H1 (cell line): ENCODE results near the gene PIGL. TPM values are rescaled to one million over a fixed set of nuclear protein-coding genes. Genes with fewer than 3 reads are reported as not detected.

Experiments used
- CTCF ChIA-PET: fragments of 300-600 bp; sonication (Branson Sonifier 250); formaldehyde crosslinking; loops from one replicate; lab custom pipeline; 2021; ENCODE audit not compliant: partially characterized antibody; lab: Charles Lee
- POLR2A ChIA-PET: fragments of 300-600 bp; sonication (Branson Sonifier 250); formaldehyde crosslinking; loops from one replicate; lab custom pipeline; 2021; ENCODE audit warnings: inconsistent platforms; ENCODE audit not compliant: partially characterized antibody; lab: Charles Lee
- DNase-seq, 2 experiments: peaks; one replicate each; pipeline versions ENCODE4 v3.0.0 to v3.0.0-alpha.2; 2010 to 2022; ENCODE audit warnings: low spot score in 2 of 2, low read depth in 1 of 2, mixed read lengths in 1 of 2
- FAIRE-seq: peaks from 2 replicates; lab custom pipeline; 2011; peaks lifted over from hg19 to GRCh38; lab: Jason Lieb, UNC
- H2AFZ ChIP-seq: 2 replicates; pipeline ENCODE4 v1.8.1; 2012; ENCODE audit warnings: low read length, inconsistent platforms
- H2AK5ac ChIP-seq: 2 replicates; pipeline ENCODE4 v1.6.1; 2013; ENCODE audit warnings: low read depth, low read length
- H2BK120ac ChIP-seq: replicated peaks from 2 replicates; pipeline ENCODE3; 2013; ENCODE audit warnings: low read depth, low read length, inconsistent platforms
- H2BK12ac ChIP-seq: 2 replicates; pipeline ENCODE4 v1.6.1; 2013; ENCODE audit warnings: low read depth, low read length
- H2BK15ac ChIP-seq: 2 replicates; pipeline ENCODE4 v1.6.1; 2013; ENCODE audit warnings: low read length
- H2BK20ac ChIP-seq: 2 replicates; pipeline ENCODE4 v1.6.1; 2013; ENCODE audit warnings: low read length
- H2BK5ac ChIP-seq: 2 replicates; pipeline ENCODE4 v1.6.1; 2013; ENCODE audit warnings: low read depth, low read length
- H3K14ac ChIP-seq: 2 replicates; pipeline ENCODE4 v1.6.1; 2013; ENCODE audit warnings: inconsistent platforms; ENCODE audit not compliant: insufficient read length
- H3K18ac ChIP-seq: 2 replicates; pipeline ENCODE4 v1.6.1; 2013; ENCODE audit warnings: low read length; ENCODE audit errors: extremely low read depth
- H3K23ac ChIP-seq: 2 replicates; pipeline ENCODE4 v1.6.1; 2013; ENCODE audit warnings: inconsistent platforms; ENCODE audit not compliant: insufficient read length
- H3K23me2 ChIP-seq: 2 replicates; pipeline ENCODE4 v1.6.1; 2013; ENCODE audit warnings: low read depth, low read length
- H3K27ac ChIP-seq: 2 replicates; pipeline ENCODE4 v1.6.1; 2011; ENCODE audit warnings: low read depth, low read length, inconsistent platforms
- H3K27me3 ChIP-seq, 4 experiments: replicated peaks in 1 of 4; 1 replicate in 1 of 4; 2 replicates in 3 of 4; pipeline versions ENCODE4 v1.6.1 to v1.8.1; 2011 to 2013; ENCODE audit warnings: low read length in 3 of 4, mild to moderate bottlenecking in 3 of 4, inconsistent platforms in 2 of 4, mixed read lengths in 2 of 4, moderate library complexity in 1 of 4; ENCODE audit not compliant: control insufficient read depth in 3 of 4, insufficient read depth in 3 of 4; ENCODE audit errors: extremely low read depth in 1 of 4
- H3K36me3 ChIP-seq, 4 experiments: 2 replicates each; pipeline versions ENCODE4 v1.6.1 to v1.8.1; 2011 to 2013; ENCODE audit warnings: mild to moderate bottlenecking in 4 of 4, low read length in 3 of 4, moderate library complexity in 2 of 4, control low read depth in 1 of 4, inconsistent platforms in 1 of 4; ENCODE audit not compliant: insufficient read depth in 4 of 4, control insufficient read depth in 2 of 4
- H3K4ac ChIP-seq: replicated peaks from 2 replicates; pipeline ENCODE3; 2013; ENCODE audit warnings: low read length, low read depth, mixed read lengths, inconsistent platforms; ENCODE audit not compliant: insufficient read length
- H3K4me1 ChIP-seq, 4 experiments: replicated peaks in 1 of 4; 1 replicate in 1 of 4; 2 replicates in 3 of 4; pipeline versions ENCODE4 v1.6.1 to v1.8.1; 2011 to 2013; ENCODE audit warnings: low read length in 3 of 4, inconsistent platforms in 2 of 4, mixed read lengths in 1 of 4; ENCODE audit not compliant: insufficient read depth in 4 of 4, control insufficient read depth in 3 of 4
- H3K4me2 ChIP-seq, 2 experiments: 2 replicates each; pipeline versions ENCODE4 v1.6.1 to v1.8.1; 2011 to 2013; ENCODE audit warnings: low read depth in 2 of 2, low read length in 2 of 2, control low read depth in 1 of 2, inconsistent platforms in 1 of 2, mild to moderate bottlenecking in 1 of 2; ENCODE audit not compliant: insufficient read depth in 1 of 2
- H3K4me3 ChIP-seq, 4 experiments: fragments of 200-600, 300-600 bp in 1 of 4; sonication (generic), shearing (Covaris generic), sonication (Bioruptor Twin) in 1 of 4; 2 replicates each; pipeline versions ENCODE4 v1.5.1 to v1.8.1; 2011 to 2016; ENCODE audit warnings: low read length in 4 of 4, low read depth in 3 of 4, control low read depth in 2 of 4, inconsistent platforms in 2 of 4, mild to moderate bottlenecking in 2 of 4, mixed read lengths in 1 of 4, moderate library complexity in 1 of 4; ENCODE audit not compliant: insufficient read depth in 2 of 4; ENCODE audit errors: extremely low read depth in 1 of 4
- H3K56ac ChIP-seq: replicated peaks from 2 replicates; pipeline ENCODE3; 2013; ENCODE audit warnings: low read depth, mild to moderate bottlenecking, mixed read lengths, low read length, inconsistent platforms; ENCODE audit not compliant: insufficient read length
- H3K79me1 ChIP-seq: 2 replicates; pipeline ENCODE4 v1.6.1; 2013; ENCODE audit warnings: low read depth, low read length, control low read depth
- H3K79me2 ChIP-seq, 2 experiments: 2 replicates each; pipeline versions ENCODE4 v1.6.1 to v1.8.1; 2012 to 2013; ENCODE audit warnings: low read length in 2 of 2, mild to moderate bottlenecking in 2 of 2, inconsistent platforms in 1 of 2; ENCODE audit not compliant: insufficient read depth in 2 of 2, control insufficient read depth in 1 of 2
- H3K9ac ChIP-seq, 4 experiments: replicated peaks in 1 of 4; 1 replicate in 1 of 4; 2 replicates in 3 of 4; pipeline versions ENCODE4 v1.6.1 to v1.8.1; 2011 to 2013; ENCODE audit warnings: low read depth in 3 of 4, low read length in 3 of 4, control low read depth in 2 of 4, mild to moderate bottlenecking in 2 of 4, moderate library complexity in 2 of 4, inconsistent platforms in 1 of 4; ENCODE audit errors: extremely low read depth in 1 of 4
- H3K9me3 ChIP-seq, 2 experiments: 2 replicates each; pipeline versions ENCODE4 v1.6.1 to v1.8.1; 2012 to 2013; ENCODE audit warnings: mild to moderate bottlenecking in 2 of 2, moderate library complexity in 2 of 2, control low read depth in 1 of 2, inconsistent platforms in 1 of 2, low read depth in 1 of 2, low read length in 1 of 2, mixed read lengths in 1 of 2; ENCODE audit not compliant: insufficient read depth in 2 of 2
- H4K20me1 ChIP-seq, 2 experiments: replicated peaks in 1 of 2; 2 replicates each; pipeline versions ENCODE3 to v1.8.1; 2011 to 2013; ENCODE audit warnings: inconsistent platforms in 2 of 2, low read length in 2 of 2, mild to moderate bottlenecking in 1 of 2; ENCODE audit not compliant: insufficient read depth in 2 of 2, control insufficient read depth in 1 of 2
- H4K5ac ChIP-seq: 2 replicates; pipeline ENCODE4 v1.6.1; 2013; ENCODE audit warnings: low read length, low read depth, mixed read lengths, inconsistent platforms; ENCODE audit not compliant: insufficient read length
- H4K8ac ChIP-seq: 2 replicates; pipeline ENCODE4 v1.8.0; 2013; ENCODE audit warnings: mild to moderate bottlenecking, moderate library complexity, low read length, inconsistent platforms; ENCODE audit not compliant: insufficient read depth; ENCODE audit errors: extremely low read depth
- H4K91ac ChIP-seq: replicated peaks from 2 replicates; pipeline ENCODE3; 2013; ENCODE audit warnings: low read length, mixed read lengths, inconsistent platforms; ENCODE audit not compliant: insufficient read length
- JUND ChIP-seq: IDR thresholded peaks from 2 replicates; pipeline ENCODE4 v1.6.1; 2011; ENCODE audit warnings: mild to moderate bottlenecking, improper control_type of control experiment, low read length
- SP4 ChIP-seq: IDR thresholded peaks from 2 replicates; pipeline ENCODE4 v1.6.1; 2012; ENCODE audit warnings: low read length, inconsistent platforms
- WGBS, 2 experiments: shearing (Covaris generic) in 1 of 2; methylation state at CpG; one replicate each; pipeline versions ENCODE4 v1.1.6 to v1.1.7; 2013 to 2015; ENCODE audit warnings: low lambda C conversion rate in 2 of 2, mixed read lengths in 2 of 2, inconsistent platforms in 1 of 2, low coverage in 1 of 2, missing lambda C conversion rate in 1 of 2; ENCODE audit not compliant: insufficient replicate concordance in 2 of 2, insufficient coverage in 1 of 2, insufficient read length in 1 of 2; ENCODE audit errors: extremely low coverage in 1 of 2, missing lambda C conversion rate in 1 of 2; 5-methylcytosine and 5-hydroxymethylcytosine counted together
- polyA plus RNA-seq, 7 experiments: library from polyadenylated mRNA; depleted of rRNA in 3 of 7; stranded (reverse) in 5 of 7; unstranded in 2 of 7; fragments of >200 nt in 5 of 7; fragments of 200-250 nt in 2 of 7; gene quantifications; 1 replicate in 5 of 7; 2 replicates in 1 of 7; 4 replicates in 1 of 7; pipeline versions ENCODE4 v1.2.1 to v1.2.3, GENCODE V29; 2011 to 2013; ENCODE audit warnings: missing spikeins in 2 of 7, mixed read lengths in 2 of 7
- total RNA-seq: library from RNA; stranded (reverse); fragmentation: NEBNext Ultra II Directional; extraction: Animal tissue kit (Norgen Biotek cat#: 25700); gene quantifications from 2 replicates; pipeline ENCODE4 v1.2.1, GENCODE V29; 2021

The PIGL gene
- total and polyA plus RNA-seq, 2 of the 8 experiments (the other 6 are each of a cell fraction or from before 2014, with no cell fraction given) = 28.4 to 30.8 TPM

DNA sequence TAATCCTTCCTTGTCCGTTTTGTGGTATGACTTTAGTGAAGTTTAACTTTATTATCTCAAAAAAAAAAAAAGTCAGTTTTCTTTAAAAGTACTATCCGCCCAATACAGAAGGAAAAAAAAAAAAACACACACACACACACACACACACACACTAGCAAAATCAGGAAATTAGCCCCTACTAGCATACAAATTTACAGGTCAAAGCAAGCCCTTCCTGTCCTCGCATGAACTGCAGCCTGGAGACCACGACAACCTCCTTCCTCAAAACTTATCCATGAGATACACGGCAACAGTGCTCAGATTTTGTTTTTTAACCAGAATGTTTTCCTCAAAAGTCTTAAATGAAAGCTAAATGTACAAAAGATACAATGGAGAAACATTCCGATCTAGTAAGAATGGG lies 17.9 kb upstream of the PIGL start:
- Histone ChIP-seq H2AFZ (no peak overlapping the region), H3K14ac (no peak overlapping the region), H2AK5ac (no peak overlapping the region), H2BK15ac (no peak overlapping the region), H3K9me3 (no peaks in the 10 kb centered on the region), H3K79me1 (no peaks in the 10 kb centered on the region), H3K18ac (no peak overlapping the region), H3K23me2 (0 out of 2 replicates have a peak, but pooled peaks cover 2% of the 10 kb centered on the region), H4K8ac (no peak overlapping the region), H4K91ac (no peak overlapping the region), H3K4me3 (peak overlapping the region in 1 of 4 experiments; percentile 43; a peak in 2 of 8 replicates), H2BK5ac (no peak overlapping the region), H3K4me1 (peaks cover 0 to 4% (median 3%) of the 10 kb centered on the region in 4 experiments; a peak in 4 of 7 replicates), H4K5ac (no peak overlapping the region), H2BK20ac (no peak overlapping the region), H3K4me2 (peak overlapping the region in 1 of 2 experiments; percentile 50; a peak in 3 of 4 replicates), H3K9ac (no peak overlapping the region), H4K20me1 (no peaks in the 10 kb centered on the region), H3K27me3 (no peaks in the 10 kb centered on the region), H3K4ac (no peak overlapping the region), H2BK12ac (no peak overlapping the region), H3K56ac (no peak overlapping the region), H3K27ac (no peak overlapping the region; the same call in 1 of the 2 replicates), H3K79me2 (peaks cover 4 to 75% of the 10 kb centered on the region in 2 experiments), H3K36me3 (peaks cover 0 to 2% (median under 1%) of the 10 kb centered on the region in 4 experiments; a peak in 4 of 8 replicates), H2BK120ac (no peak overlapping the region), H3K23ac (no peak overlapping the region)
- FAIRE-seq (no peak), DNase-seq (no peak)
- 57% methylated on average over 6 of the region's 6 CpGs; no CpG with 5 or more reads in 1 of the 2 experiments for WGBS, 2 experiments
- ChIA-PET POLR2A (no interaction called here), CTCF (interaction anchor here (0.6 kb wide), 1 partner anchor 9 kb away, joined by 3 read pairs; no protein-coding TSS in a partner anchor)
- TF ChIP-seq SP4 (no peak), JUND (no peak)
